HUES48 (cell line): ENCODE results near the gene CHRNA4.

Experiments used
- H3K27ac ChIP-seq: one replicate; pipeline ENCODE4 v1.7.0; 2013; ENCODE audit warnings: low read depth, low read length, inconsistent platforms
- H3K27me3 ChIP-seq: 2 replicates; pipeline ENCODE4 v1.6.1; 2013; ENCODE audit warnings: mild to moderate bottlenecking, low read length; ENCODE audit not compliant: control insufficient read depth, insufficient read depth
- H3K36me3 ChIP-seq: 2 replicates; pipeline ENCODE4 v1.6.1; 2013; ENCODE audit warnings: low read length; ENCODE audit not compliant: control insufficient read depth, insufficient read depth
- H3K4me1 ChIP-seq: 2 replicates; pipeline ENCODE4 v1.6.1; 2013; ENCODE audit warnings: mild to moderate bottlenecking, low read length; ENCODE audit not compliant: control insufficient read depth, insufficient read depth
- H3K4me3 ChIP-seq: 2 replicates; pipeline ENCODE4 v1.5.1; 2013; ENCODE audit warnings: mild to moderate bottlenecking, low read depth, low read length
- H3K9ac ChIP-seq: 2 replicates; pipeline ENCODE4 v1.6.1; 2013; ENCODE audit warnings: mild to moderate bottlenecking, low read depth, low read length, moderate library complexity
- H3K9me3 ChIP-seq: 2 replicates; pipeline ENCODE4 v1.6.1; 2013; ENCODE audit warnings: low read length; ENCODE audit not compliant: control insufficient read depth, insufficient read depth

The CHRNA4 gene

DNA sequence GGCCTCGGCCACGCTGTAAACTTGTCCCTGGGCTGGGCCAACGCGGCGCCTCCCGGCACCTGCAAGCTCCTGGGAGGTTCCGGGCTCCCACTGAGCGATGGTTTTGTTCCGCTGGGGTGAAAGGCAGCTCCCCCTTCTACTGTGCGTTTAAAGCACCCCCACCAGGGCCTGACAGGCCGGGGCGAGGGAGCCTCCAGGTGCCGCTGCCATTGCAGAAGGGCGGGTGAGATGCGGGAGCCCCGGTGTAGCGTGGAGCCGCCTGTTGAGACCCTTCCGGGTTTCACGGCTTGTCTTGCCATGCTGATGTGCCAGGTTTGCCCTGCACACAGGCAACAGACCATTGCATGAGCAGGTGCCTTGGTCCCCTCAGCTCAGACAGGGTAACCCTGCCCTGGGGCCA, 65.3 kb downstream of the CHRNA4 start:
- Histone ChIP-seq H3K4me1 (peaks cover 8% of the 10 kb centered on the region; the same call in 1 of the 2 replicates), H3K36me3 (no peaks in the 10 kb centered on the region), H3K9me3 (no peaks in the 10 kb centered on the region), H3K9ac (no peak overlapping the region), H3K27me3 (0 out of 2 replicates have a peak, but pooled peaks cover 3% of the 10 kb centered on the region), H3K27ac (no peak overlapping the region), H3K4me3 (no peak overlapping the region)

DNA sequence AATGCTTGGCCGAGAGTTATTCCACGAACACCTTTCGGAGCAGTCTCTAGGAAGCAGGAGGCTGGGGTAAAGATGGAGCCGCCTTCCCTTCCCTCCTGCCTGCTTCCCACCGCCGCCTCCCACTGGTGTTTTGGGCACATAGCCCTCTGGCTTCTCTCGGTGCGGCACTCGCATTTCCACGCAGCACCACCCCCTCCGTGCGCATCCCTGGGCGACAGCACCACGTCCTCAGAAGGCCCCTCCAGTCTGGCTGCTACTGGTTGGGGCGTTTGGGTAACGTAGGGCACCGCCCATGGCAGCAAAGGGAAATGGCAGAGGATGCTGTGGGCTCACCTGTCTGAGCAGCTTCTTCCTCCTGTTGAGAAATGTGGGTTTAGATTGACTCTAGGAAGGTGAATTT, 65.7 kb downstream of the CHRNA4 start:
- Histone ChIP-seq H3K27me3 (0 out of 2 replicates have a peak, but pooled peaks cover 3% of the 10 kb centered on the region), H3K27ac (no peak overlapping the region), H3K9ac (no peak overlapping the region), H3K9me3 (no peaks in the 10 kb centered on the region), H3K4me1 (peaks cover 10% of the 10 kb centered on the region; the same call in 1 of the 2 replicates), H3K4me3 (no peak overlapping the region), H3K36me3 (no peaks in the 10 kb centered on the region)

- Histone ChIP-seq H3K4me1 (peaks cover 10% of the 10 kb centered on the region; the same call in 1 of the 2 replicates), H3K36me3 (no peaks in the 10 kb centered on the region), H3K4me3 (no peak overlapping the region), H3K27ac (no peak overlapping the region), H3K27me3 (0 out of 2 replicates have a peak, but pooled peaks cover 3% of the 10 kb centered on the region), H3K9me3 (no peaks in the 10 kb centered on the region), H3K9ac (no peak overlapping the region)
These were observed 66.1 kb downstream of the CHRNA4 start for GRCh38 chr20:63295018-63295417.

DNA sequence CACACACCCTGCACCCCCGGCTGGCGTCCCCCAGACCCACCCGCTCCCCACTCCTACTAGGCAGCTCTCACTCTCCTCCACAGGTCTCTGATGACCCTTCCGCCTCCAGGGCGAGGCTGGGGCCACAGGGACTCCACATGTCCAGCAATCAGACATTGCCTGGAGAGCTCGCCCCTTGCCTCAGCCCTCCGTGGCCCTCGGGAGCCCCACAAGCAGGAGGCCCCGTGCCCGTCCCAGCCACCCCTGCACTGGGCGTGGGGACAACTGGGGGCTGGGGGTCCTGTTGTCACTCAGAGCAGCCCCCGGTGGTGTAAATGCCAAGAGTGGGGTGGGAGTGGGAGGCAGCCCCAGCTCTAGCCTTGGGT, 66.6 kb downstream of the CHRNA4 start:
- no peak overlapping the region for H3K4me3 ChIP-seq
- H3K4me1 ChIP-seq = peaks cover 10% of the 10 kb centered on the region; the same call in 1 of the 2 replicates
- no peaks in the 10 kb centered on the region; the same call in 1 of the 2 replicates for H3K36me3 ChIP-seq
- H3K9me3 ChIP-seq = no peaks in the 10 kb centered on the region
- H3K27me3 ChIP-seq = 0 out of 2 replicates have a peak, but pooled peaks cover 3% of the 10 kb centered on the region
- H3K9ac ChIP-seq = no peak overlapping the region
- no peak overlapping the region for H3K27ac ChIP-seq

DNA sequence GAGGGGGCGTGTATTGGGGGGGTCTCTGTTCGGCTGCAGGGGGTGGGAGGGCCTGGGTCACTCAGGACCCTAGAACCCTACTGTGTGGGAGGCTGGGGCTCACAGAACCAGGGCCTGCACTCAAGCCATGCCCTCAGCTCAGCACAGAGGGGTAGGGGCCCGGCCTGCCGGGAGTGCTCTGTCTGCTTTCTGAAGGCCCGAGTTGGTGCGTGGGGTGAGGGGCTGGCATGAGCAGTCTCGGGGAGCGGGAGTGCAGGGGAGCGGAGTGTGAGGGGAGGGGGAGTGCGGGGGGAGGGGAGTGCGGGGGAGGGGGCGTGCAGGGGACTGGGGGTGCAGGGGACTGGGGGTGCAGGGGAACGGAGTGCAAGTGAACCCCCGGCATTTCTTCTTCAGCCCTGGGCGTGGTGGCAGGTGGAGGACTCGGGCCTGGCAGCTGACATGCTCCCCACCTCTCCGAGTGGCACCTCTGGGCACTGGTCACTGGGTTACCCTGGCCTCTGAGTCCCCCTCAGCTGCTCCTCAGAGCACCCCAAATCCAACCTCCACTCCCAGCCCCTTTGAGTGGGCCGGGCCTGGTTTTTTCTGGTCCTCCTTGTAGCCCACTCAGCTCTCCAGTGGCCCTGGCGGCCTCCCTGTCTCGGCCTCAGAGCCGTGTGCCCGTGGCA, 67.1 kb downstream of the CHRNA4 start:
- Histone ChIP-seq H3K27me3 (0 out of 2 replicates have a peak, but pooled peaks cover 3% of the 10 kb centered on the region), H3K4me3 (no peak overlapping the region), H3K27ac (no peak overlapping the region), H3K36me3 (peaks cover 4% of the 10 kb centered on the region), H3K9ac (no peak overlapping the region), H3K9me3 (no peaks in the 10 kb centered on the region), H3K4me1 (peaks cover 10% of the 10 kb centered on the region; the same call in 1 of the 2 replicates)

GRCh38 chr20:63293456-63293855, 67.7 kb downstream of the CHRNA4 start:
- peaks cover 10% of the 10 kb centered on the region for H3K36me3 ChIP-seq
- H3K4me1 ChIP-seq = peaks cover 10% of the 10 kb centered on the region; the same call in 1 of the 2 replicates
- no peak overlapping the region for H3K27ac ChIP-seq

More at GRCh38 chr20:63293456-63293855, 67.7 kb downstream of the CHRNA4 start:
- Histone ChIP-seq H3K9me3 (no peaks in the 10 kb centered on the region), H3K9ac (no peak overlapping the region), H3K4me3 (no peak overlapping the region), H3K27me3 (0 out of 2 replicates have a peak, but pooled peaks cover 3% of the 10 kb centered on the region)
